GM12878 (cell line): Measurements from ENCODE around the gene IQGAP3. TPM values are rescaled to one million over a fixed set of nuclear protein-coding genes. Genes with fewer than 3 reads are reported as not detected.

ENCODE experiments used
- BCLAF1 ChIP-seq: fragments of 450-650 bp; IDR thresholded peaks from 2 replicates; pipeline ENCODE4 v1.6.1; 2017; ENCODE audit warnings: antibody characterized with exemption, mild to moderate bottlenecking, moderate library complexity
- BMI1 ChIP-seq: fragments of 450-650 bp; IDR thresholded peaks from 2 replicates; pipeline ENCODE4 v1.6.1; 2016; ENCODE audit warnings: mild to moderate bottlenecking, moderate library complexity, borderline replicate concordance
- CREM ChIP-seq: IDR thresholded peaks from 2 replicates; pipeline ENCODE4 v1.6.1; 2014; ENCODE audit warnings: antibody characterized with exemption, low read depth
- HSF1 ChIP-seq: fragments of 150-350 bp; IDR thresholded peaks from 2 replicates; pipeline ENCODE4 v1.6.1; 2014; ENCODE audit warnings: mild to moderate bottlenecking, low read depth, low read length
- NR2F1 ChIP-seq: fragments of 450-650 bp; conservative IDR thresholded peaks from 2 replicates; pipeline ENCODE4 v1.6.1; 2017; ENCODE audit warnings: mild to moderate bottlenecking
- YBX1 ChIP-seq: fragments of 450-650 bp; IDR thresholded peaks from 2 replicates; pipeline ENCODE4 v1.6.1; 2016; ENCODE audit warnings: antibody characterized with exemption
- ZBTB33 ChIP-seq: fragments of 450-650 bp; IDR thresholded peaks from 2 replicates; pipeline ENCODE4 v1.6.1; 2017; ENCODE audit warnings: mild to moderate bottlenecking
- ZNF217 ChIP-seq: fragments of 450-650 bp; IDR thresholded peaks from 2 replicates; pipeline ENCODE4 v1.6.1; 2017; ENCODE audit warnings: antibody characterized with exemption, mild to moderate bottlenecking
- polyA plus RNA-seq, 11 experiments: library from polyadenylated mRNA; depleted of rRNA in 4 of 11; unstranded in 6 of 11; stranded (reverse) in 5 of 11; fragments of >200 nt; fragmentation: Nextera tagmentation in 4 of 11; fragmentation: Illumina TruSeq in 1 of 11; extraction: Ambion mirVana in 4 of 11; extraction: Trizol in 1 of 11; gene quantifications; 1 replicate in 1 of 11; 2 replicates in 10 of 11; pipeline versions ENCODE4 v1.2.1 to v1.2.3, GENCODE V29; 2011 to 2016; ENCODE audit warnings: inconsistent platforms in 2 of 11, missing spikeins in 2 of 11, low read depth in 1 of 11
- total RNA-seq, 4 experiments: library from RNA; depleted of rRNA in 3 of 4; stranded (reverse); fragments of >200 nt in 3 of 4; fragmentation: Illumina TruSeq in 1 of 4; extraction: Trizol in 1 of 4; gene quantifications; 2 replicates each; pipeline versions ENCODE4 v1.2.1 to v1.2.3, GENCODE V29; 2013 to 2021

Gene IQGAP3
- total and polyA plus RNA-seq, 10 of the 15 experiments (the other 5 are each of a cell fraction or from before 2014, with no cell fraction given): 1.1 to 10.7 (median 7.9) TPM

GRCh38 chr1:156493742-156494141 lies 78.6 kb downstream of the IQGAP3 start (continued):
- TF ChIP-seq BCLAF1 (no peak), NR2F1 (no peak), YBX1 (no peak), HSF1 (no peak), BMI1 (no peak), ZBTB33 (no peak), ZNF217 (no peak), CREM (no peak)
